ENCODE results near the gene QPRT.
"Not testable (repeated sequence)": the region's sequence is repeated elsewhere in the genome, so short reads cannot be mapped to it uniquely, and the experiment has no call there.

DNA sequence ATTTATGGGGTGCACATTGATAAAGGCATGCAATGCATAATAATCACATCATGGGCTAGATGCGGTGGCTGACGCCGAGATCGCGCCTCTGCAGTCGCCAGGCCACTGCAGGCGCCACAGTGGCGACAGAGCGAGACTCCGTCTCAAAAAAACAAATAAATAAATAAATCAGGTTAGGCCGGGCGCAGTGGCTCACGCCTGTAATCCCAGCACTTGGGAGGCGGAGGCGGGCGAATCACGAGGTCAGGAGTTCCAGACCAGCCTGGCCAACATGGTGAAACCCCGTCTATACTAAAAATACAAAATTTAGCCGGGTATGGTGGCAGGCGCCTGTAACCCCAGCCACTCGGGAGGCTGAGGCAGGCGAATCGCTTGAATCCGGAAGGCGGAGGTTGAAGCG is 13.6 kb downstream of the QPRT start:
- TF ChIP-seq CTCF, POLR2AphosphoS5 (IDR thresholded peaks at IDR 0.05): not testable (repeated sequence)

All from sigmoid colon (tissue), 4 donors.